IMR-90 (cell line): ENCODE data around the gene CHST1.

ENCODE experiments used
- BHLHE40 ChIP-seq: fragments of 150-350 bp; IDR thresholded peaks from 2 replicates; pipeline ENCODE4 v1.6.1; 2016; ENCODE audit warnings: mild to moderate bottlenecking, low read depth, low read length
- CEBPB ChIP-seq: IDR thresholded peaks from 2 replicates; pipeline ENCODE4 v1.6.1; 2012; ENCODE audit warnings: low read depth, low read length, improper control_type of control experiment
- CHD1 ChIP-seq: IDR thresholded peaks from 2 replicates; pipeline ENCODE4 v1.6.1; 2012; ENCODE audit warnings: low read depth, low read length, improper control_type of control experiment
- CTCF ChIP-seq: conservative IDR thresholded peaks from 2 replicates; pipeline ENCODE4 v1.5.1; 2012; ENCODE audit warnings: mild to moderate bottlenecking, low read depth, low read length, improper control_type of control experiment
- ELK1 ChIP-seq: fragments of 150-350 bp; IDR thresholded peaks from 2 replicates; pipeline ENCODE4 v1.6.1; 2016; ENCODE audit warnings: low read depth, mild to moderate bottlenecking, low read length, moderate library complexity, borderline replicate concordance
- MAFK ChIP-seq: IDR thresholded peaks from 2 replicates; pipeline ENCODE4 v1.6.1; 2012; ENCODE audit warnings: low read depth, low read length, improper control_type of control experiment
- MXI1 ChIP-seq: IDR thresholded peaks from 2 replicates; pipeline ENCODE4 v1.6.1; 2012; ENCODE audit warnings: low read depth, mild to moderate bottlenecking, low read length, moderate library complexity, borderline replicate concordance
- POLR2A ChIP-seq: IDR thresholded peaks from 2 replicates; pipeline ENCODE4 v1.6.1; 2012; ENCODE audit warnings: mild to moderate bottlenecking, low read depth, low read length
- RAD21 ChIP-seq: IDR thresholded peaks from 2 replicates; pipeline ENCODE4 v1.6.1; 2012; ENCODE audit warnings: low read length, improper control_type of control experiment
- SMC3 ChIP-seq: fragments of 150-350 bp; IDR thresholded peaks from 2 replicates; pipeline ENCODE4 v1.6.1; 2016; ENCODE audit warnings: low read depth, mild to moderate bottlenecking, antibody characterized with exemption, low read length, moderate library complexity
- USF2 ChIP-seq: fragments of 150-350 bp; IDR thresholded peaks from 2 replicates; pipeline ENCODE4 v1.6.1; 2017; ENCODE audit warnings: mild to moderate bottlenecking, antibody characterized with exemption, low read length, low read depth

GRCh38 chr11:45635907-45636306 is 29.5 kb downstream of the CHST1 start:
- TF ChIP-seq CTCF = no peak
- no peak for TF ChIP-seq RAD21
- TF ChIP-seq CHD1 = no peak
- TF ChIP-seq USF2 = no peak
- TF ChIP-seq BHLHE40 = no peak
- no peak for TF ChIP-seq ELK1
- TF ChIP-seq MAFK = no peak
- TF ChIP-seq CEBPB = no peak
- no peak for TF ChIP-seq MXI1
- TF ChIP-seq POLR2A = no peak
- TF ChIP-seq SMC3 = no peak
